GM13976 (cell line): ENCODE measurements around the gene KLHL5.

Experiments used
- DNase-seq: peaks from one replicate; pipeline ENCODE4 v3.0.0; 2012; ENCODE audit warnings: low spot score
- CTCF ChIP-seq: IDR thresholded peaks from 2 replicates; pipeline ENCODE4 v1.5.1; 2012; ENCODE audit warnings: borderline replicate concordance, mild to moderate bottlenecking; ENCODE audit not compliant: insufficient read depth; ENCODE audit errors: extremely low read depth, missing control alignments, control extremely low read depth
- in situ Hi-C: fragments of 300-500 bp; cut with MboI; formaldehyde crosslinking; loops from one replicate; pipeline ENCODE4 v1.12.0; 2022; ENCODE audit warnings: low sequenced_read_pairs, mixed read lengths, inconsistent platforms; ENCODE audit not compliant: unreplicated experiment

Gene KLHL5

GRCh38 chr4:39062094-39062769, at the start of gene KLHL5:
KLHL5 (plus strand) TSS chr4:39062232; CDS start chr4:39062653, 421 bp downstream.
- TF ChIP-seq CTCF: no peak
- in situ Hi-C loops: no loop called here
- DNase-seq: peak; percentile 16

GRCh38 chr4:39014028-39014427, 48.0 kb upstream of the KLHL5 start:
- no peak for TF ChIP-seq CTCF
- no peak for DNase-seq
- in situ Hi-C loops: no loop called here

- in situ Hi-C loops: no loop called here
- no peak for TF ChIP-seq CTCF
- no peak for DNase-seq
Measured at GRCh38 chr4:39020130-39020529, 41.9 kb upstream of the KLHL5 start.

- DNase-seq: no peak
- no peak for TF ChIP-seq CTCF
- in situ Hi-C loops: no loop called here
Measured at GRCh38 chr4:39021631-39022030, 40.4 kb upstream of the KLHL5 start.

- TF ChIP-seq CTCF: no peak
- in situ Hi-C loops: no loop called here
- no peak for DNase-seq
Measured at GRCh38 chr4:39022241-39022640, 39.8 kb upstream of the KLHL5 start.

GRCh38 chr4:39023059-39023458, 39.0 kb upstream of the KLHL5 start:
- no peak for TF ChIP-seq CTCF
- no peak for DNase-seq
- in situ Hi-C loops: no loop called here
